GOT3 (cell line): ENCODE measurements around the gene DNAH14.
"Not testable (repeated sequence)": the region's sequence is repeated elsewhere in the genome, so short reads cannot be mapped to it uniquely, and the experiment has no call there.

Experiments used
- DNase-seq: peaks from one replicate; lab custom pipeline; 2025; ENCODE audit warnings: mixed read lengths; lab: John Stamatoyannopoulos, UW

DNAH14 gene

DNA sequence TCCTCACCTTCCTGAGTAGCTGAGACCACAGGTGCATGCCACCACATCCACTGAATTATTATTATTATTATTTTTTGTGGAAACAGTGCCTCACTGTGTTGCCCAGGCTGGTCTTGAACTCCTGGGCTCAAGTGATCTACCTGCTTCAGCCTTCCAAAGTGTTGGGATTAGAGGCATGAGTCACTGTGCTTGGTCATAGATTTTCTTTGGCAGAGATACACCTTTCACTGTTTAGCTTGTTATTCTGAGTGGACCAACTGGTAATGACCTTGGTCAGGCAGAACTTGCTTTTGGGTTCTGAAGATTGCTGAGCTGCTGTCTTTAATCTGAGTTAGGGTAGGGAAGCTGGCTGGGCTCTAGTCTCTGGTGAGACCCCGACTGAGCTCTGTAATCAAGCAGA, 66.8 kb downstream of the DNAH14 start:
- DNase-seq: no peak

DNA sequence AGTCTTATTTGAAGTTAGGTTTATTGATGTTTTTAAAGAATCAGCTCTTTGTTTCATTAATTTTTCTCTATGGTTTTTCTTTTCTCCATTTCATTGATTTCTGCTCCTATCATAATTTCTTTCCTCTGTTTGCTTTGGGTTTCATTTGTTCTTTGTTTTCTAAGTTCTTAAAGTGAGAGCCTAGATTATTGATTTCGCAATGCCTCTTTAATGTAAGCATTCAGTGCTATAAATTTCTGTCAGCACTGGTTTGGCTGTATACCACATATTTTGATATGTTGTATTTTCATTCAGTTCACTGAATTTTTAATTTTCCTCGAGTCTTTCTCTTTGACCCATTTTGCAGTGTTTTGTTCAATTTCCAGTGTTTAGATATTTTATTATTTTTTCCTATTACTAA, 68.7 kb downstream of the DNAH14 start:
- DNase-seq: no peak

DNA sequence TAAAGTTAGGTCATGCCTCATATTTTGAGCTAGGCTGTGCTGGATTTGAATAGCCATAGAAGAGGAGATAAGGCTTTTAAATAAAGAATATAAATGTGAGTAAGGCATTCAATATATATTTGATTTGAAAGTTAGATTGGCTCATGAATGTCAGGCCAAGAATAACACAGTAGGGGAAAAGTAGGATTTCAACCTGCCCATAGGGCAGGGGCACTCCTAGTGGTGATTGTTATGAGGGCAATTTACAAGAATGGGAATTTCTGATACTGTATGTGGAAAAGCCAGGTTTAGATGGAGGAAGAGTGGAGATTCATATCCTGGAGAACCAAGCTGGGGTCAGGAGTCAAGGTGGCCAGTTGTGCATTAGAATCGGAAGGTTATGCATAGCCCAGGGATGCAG, 74.9 kb downstream of the DNAH14 start:
- DNase-seq: no peak

DNA sequence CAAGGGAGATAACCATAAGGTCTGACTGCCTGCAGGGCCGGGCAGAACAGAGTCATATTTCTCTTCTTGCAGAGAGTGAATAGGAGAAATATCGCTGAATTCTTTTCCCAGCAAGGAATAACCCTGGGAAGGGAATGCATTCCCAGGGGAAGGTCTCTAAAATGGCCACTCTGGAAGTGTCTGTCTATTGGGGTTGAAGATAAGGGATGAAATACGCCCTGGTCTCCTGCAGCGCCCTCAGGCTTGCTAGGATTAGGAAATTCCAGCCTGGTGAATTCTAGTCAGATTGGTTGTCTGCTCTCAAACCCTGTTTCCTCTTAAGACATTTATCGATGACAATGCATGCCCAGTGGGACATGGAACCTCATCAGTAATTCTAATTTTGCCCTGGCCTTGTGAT, 76.9 kb downstream of the DNAH14 start:
- DNase-seq: not testable (repeated sequence)

DNA sequence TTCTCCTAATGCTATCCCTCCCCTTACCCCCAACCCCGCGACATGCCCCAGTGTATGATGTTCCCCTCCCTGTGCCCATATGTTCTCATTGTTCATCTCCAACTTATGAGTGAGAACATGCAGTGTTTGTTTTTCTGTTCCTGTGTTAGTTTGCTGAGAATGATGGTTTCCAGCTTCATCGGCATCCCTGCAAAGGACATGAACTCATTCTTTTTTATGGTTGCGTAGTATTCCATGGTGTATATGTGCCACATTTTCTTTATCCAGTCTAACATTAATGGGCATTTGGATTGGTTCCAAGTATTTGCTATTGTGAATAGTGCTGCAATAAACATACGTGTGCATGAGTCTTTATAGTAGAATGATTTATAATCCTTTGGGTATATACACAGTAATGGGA, 78.6 kb downstream of the DNAH14 start:
- DNase-seq: not testable (repeated sequence)

DNA sequence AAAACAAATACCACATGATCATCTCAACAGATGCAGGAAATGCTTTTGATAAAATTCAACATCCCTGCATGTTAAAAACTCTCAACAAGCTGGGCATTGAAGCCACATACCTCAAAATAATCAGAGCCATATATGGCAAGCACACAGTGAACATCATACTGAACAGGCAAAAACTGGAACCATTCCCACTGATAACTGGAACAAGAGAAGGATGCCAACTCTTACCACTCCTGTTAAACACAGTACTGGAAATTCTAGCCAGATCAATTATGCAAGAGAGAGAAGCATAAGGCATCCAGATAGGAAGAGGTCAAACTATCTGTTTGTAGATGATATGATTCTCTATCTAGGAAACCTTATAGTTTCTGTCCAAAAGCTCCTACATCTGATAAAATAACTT, 91.6 kb downstream of the DNAH14 start:
- DNase-seq: no peak

DNA sequence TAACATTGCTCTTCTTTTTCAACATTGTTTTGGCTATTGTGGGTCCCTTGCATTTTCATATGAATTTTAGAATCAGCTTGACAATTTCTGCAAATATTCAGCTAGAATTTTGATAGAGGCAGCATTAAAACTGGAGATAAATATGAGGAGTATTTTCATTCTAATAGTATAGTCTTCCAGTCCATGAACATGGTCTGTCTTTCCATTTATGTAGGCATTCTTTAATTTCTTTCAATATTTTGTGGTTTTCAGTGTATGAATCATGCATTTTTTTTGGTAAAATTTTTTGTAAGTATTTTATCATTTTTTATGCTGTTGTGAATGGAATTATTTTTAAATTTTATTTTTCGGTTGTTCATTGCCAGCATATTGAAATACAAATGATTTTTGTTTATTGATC, 97.2 kb downstream of the DNAH14 start:
- DNase-seq: no peak

DNA sequence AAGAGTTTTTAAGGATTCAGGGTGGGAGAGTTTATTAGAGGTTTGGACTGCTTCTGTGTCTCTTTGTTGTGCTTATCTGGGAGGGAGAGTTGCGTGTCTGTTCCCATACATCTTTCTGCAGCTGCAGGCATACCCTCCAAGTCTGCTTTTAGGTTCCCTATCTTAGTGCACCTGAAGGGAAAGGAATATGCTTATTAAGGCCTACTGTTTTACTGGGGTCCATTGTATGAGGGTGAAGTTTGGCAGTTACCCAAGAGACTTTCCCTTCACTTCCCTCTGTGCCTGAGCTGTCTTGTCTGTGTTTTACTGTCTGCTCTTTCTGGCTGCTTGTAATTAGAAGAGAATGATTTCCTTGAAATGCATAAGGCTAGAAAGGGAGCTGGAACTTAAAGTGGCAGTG, 107.0 kb downstream of the DNAH14 start:
- DNase-seq: not testable (repeated sequence)

DNA sequence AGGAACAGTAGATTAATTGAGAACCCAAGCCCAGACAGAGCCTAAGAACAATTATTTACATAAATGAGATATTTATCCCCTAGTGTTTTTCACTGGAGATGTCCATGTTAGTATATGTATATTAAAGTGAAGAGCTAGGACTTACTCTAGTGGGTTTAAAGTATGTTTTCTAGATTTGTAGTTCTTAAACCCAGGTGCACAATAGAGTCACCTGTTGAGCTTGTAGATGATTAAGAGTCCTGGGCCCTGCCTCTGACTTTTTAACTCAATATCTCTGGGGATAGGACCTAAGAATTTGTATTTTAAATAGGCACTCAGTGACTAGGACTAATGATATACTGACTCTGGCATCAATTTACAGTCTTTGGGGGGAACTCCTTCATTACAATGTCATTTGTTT, 112.8 kb downstream of the DNAH14 start:
- DNase-seq: no peak

DNA sequence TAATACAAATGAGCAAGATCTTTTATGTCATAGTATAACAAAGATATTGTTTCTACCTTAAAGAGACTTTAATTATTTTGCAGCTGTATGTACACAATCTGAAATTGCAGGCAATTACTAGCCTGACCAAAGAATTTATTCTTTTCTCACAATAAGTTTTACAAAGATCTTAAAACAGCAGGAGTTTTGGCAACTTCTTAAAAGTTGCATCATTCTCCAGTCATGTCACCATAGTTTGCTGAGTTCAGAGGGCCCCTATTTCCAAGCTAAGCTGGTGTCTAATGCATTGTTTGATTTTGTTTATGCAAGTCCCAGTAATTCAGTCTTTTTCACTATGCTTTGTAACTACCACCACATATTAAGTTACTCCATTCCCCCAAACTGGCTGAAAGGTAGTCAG, 114.8 kb downstream of the DNAH14 start:
- no peak for DNase-seq

DNA sequence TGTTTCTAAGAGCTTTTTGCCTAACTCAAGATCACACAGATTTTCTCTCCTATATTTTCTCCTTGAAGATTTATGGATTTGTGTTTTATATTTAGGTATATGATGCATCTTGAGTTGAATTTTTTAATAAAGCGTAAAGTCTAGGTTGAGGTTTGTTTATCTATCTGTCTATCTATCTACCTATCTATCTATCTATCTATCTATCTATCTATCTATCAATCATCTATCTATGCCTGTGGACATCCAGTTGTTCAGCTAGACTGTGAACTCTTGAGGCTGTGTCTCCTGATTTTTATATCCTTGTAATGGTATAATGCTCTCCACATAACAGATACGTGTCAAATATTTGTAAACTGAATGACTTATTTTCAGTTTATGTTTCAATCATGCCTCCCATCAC, 120.1 kb downstream of the DNAH14 start:
- no peak for DNase-seq

DNA sequence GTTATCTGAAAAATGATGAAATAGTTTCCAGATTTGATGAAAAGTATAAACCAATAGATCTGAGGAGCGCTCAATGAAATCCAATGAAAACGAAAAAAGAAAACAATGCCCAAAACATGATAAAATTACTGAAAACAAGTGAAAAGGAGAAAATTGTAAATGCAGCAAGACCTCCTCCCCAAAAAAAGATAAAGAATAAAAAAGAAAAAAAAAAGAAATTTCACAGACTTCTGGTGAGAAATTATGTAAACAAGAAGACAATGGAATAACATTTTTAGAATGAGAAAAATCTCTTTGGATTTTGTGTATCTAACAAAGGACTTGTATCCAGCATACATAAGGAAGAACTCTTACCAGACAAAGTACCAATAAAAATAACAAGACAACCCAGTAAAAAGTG, 134.2 kb downstream of the DNAH14 start:
- DNase-seq: no peak

GRCh38 chr1:225070972-225071371, 141.5 kb downstream of the DNAH14 start:
- DNase-seq: no peak

DNA sequence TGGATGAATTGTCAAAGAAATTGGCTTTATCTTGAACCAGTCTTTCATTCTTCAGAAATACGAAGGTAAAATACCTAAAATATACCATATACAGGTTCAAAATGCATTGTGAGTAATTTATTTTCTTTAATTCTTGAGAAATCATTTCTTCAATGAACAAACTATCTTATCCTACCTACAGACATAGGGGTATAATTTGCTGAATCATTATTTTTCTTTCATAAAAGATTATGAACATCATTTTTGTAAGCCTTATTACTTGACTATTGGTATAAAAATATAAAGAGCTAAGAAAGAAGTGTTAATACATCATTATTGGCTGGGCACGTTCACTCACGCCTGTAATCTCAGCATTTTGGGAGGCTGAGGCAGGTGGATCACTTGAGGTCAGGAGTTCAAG, 167.7 kb downstream of the DNAH14 start:
- no peak for DNase-seq

DNA sequence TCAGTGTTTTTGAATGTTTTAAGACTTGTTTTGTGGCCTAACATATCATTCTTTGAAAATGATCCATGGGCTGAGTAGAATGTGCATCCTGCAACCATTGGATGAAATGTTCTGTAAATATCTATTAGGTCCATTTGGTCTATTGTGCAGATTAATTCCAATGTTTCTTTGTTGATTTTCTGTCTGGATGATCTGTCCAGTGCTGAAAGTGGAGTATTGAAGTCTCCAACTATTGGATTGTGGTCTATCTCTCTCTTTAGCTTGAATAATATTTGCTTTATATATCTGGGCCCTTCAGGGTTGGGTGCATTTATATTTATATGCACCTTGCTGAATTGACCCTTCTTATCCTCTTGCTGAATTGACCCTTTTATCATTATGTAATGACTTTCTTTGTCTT, 181.5 kb downstream of the DNAH14 start:
- no peak for DNase-seq

DNA sequence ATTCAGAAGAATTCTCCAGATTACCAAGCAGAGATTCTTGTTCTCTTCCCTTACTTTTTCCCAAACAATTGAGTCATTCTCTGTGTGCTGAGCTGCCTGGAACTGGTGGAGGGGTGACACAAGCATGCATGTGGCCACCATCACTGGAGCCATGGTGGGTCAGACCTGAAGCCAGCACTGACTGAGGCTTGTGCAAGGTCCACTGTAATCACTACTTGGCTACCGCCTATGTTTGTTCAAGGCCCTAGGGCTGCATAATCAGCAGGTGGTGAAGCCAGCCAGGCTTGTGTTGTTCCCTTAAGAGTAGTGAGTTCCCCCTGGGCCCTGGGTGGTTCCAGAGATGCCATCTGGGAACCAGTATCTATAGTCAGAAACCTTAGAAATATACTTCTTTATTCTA, 183.8 kb downstream of the DNAH14 start:
- no peak for DNase-seq

- no peak for DNase-seq
Measured at GRCh38 chr1:225114354-225114990, 185.0 kb downstream of the DNAH14 start.

- DNase-seq: no peak
Measured at GRCh38 chr1:225119307-225119706, 189.8 kb downstream of the DNAH14 start.

DNA sequence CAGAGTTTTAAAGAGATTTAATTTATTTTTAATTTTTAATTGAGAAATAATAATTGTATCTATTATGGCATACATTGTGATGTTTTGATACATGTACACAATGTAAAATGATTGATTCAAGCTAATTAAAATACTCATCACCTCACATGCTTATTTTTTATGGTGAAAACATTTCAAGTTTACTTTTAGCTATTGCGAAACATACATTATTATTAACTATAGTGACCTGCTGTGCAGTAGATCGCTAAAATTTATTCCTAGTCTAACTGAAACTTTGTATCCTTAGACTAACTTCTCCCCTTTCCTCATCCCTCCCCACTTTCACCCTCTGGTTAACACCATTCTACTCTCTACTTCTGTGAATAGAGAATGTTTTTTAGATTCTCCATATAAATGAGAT, 191.6 kb downstream of the DNAH14 start:
- no peak for DNase-seq

DNA sequence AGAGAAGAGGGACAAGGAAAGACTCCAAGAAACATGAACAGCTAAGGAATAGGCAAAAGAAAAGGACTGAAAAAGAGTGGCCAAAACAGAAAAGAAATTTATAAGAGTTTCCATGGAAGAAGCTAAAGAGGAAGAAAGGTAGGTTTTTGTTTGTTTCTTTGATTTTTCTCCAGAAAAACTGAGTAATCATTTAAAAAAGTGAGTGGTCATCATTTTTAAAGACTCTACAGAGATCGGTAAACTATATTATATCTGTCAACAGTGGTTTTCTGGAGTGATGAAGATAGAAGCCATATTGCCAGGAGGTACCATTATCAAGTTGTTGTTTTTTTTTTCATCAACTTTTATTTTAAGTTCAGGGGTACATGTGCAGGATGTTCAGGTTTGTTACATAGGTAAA, 202.4 kb downstream of the DNAH14 start:
- DNase-seq: no peak

- no peak for DNase-seq
Measured at GRCh38 chr1:225137976-225138375, 208.5 kb downstream of the DNAH14 start.

GRCh38 chr1:225143001-225143400, 213.5 kb downstream of the DNAH14 start:
- DNase-seq: no peak

GRCh38 chr1:225146478-225146877, 217.0 kb downstream of the DNAH14 start:
- DNase-seq: no peak

GRCh38 chr1:225147791-225148190, 218.3 kb downstream of the DNAH14 start:
- DNase-seq: not testable (repeated sequence)

- no peak for DNase-seq
Measured at GRCh38 chr1:225152061-225152460, 222.6 kb downstream of the DNAH14 start.
